NCI-H748 (cell line): ENCODE data around the gene ARID3A.
"Not testable (repeated sequence)": the region's sequence is repeated elsewhere in the genome, so short reads cannot be mapped to it uniquely, and the experiment has no call there.

Source experiments
- DNase-seq: peaks from one replicate; lab custom pipeline; 2025; ENCODE audit not compliant: unreplicated experiment; lab: John Stamatoyannopoulos, UW

The ARID3A gene

GRCh38 chr19:945401-946252 is 19.8 kb downstream of the ARID3A start:
- DNase-seq, result no peak

- no peak for DNase-seq
Measured at GRCh38 chr19:947090-947706, 21.4 kb downstream of the ARID3A start.

- DNase-seq, result no peak
Measured at GRCh38 chr19:947707-948539, 22.1 kb downstream of the ARID3A start.

DNA sequence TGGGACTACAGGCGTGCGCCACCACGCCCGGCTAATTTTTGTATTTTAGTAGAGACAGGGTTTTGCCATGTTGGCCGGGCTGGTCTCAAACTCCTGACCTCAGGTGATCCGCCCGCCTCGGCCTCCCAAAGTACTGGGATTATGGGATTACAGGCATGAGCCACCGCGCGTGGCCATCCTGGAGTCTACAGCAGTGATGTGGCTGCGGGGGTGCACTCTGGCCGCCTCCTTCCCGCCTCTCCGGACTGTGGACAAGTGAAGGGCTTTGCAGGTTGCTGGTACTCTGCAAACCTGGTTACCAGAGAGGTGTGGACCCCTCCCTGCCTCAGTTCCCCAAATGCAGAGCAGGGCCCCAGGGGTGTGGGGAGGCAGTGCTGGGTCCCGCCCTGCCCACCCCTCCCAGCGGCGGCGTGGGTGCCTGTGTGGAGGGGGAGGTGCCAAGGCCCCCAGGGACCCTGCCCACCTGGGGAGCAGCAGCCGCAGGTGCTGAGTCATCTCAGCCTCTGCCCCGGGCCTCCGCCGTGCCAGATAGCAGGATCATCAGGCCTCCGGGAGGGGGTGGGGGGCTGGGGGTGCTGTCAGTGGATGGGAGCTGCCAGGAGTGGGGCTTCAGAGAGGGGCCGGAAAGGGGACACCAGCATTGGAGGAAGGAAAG is 23.1 kb downstream of the ARID3A start:
- no peak for DNase-seq

- DNase-seq, result no peak
Measured at GRCh38 chr19:950352-951066, 24.7 kb downstream of the ARID3A start.

DNA sequence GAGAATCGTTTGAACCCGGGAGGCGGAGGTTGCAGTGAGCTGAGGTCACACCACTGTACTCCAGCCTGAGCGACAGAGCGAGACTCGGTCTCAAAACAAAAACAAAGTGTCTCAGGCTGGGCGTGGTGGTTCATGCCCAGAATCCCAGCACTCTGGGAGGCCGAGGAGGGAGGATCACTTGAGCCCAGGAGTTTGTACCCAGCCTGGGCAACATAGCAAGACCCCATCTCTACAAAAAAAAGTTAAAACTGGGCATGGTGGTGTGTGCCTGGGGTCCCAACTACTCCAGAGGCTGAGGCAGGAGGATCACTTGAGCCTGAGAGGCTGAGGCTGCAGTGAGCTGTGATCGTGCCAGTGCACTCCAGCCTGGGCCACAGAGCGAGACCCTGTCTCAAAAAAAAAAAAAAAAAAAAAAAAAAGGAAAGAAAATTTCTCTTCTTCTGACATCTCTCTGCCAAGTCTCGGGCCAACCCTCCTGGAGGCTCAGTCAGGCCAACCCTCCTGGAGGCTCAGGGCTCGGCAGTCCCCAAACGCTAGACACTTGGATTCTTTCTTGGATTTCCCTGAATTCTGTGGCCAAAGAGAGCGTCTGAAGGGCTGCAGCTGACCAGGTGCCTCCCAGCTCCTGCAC is 26.3 kb downstream of the ARID3A start:
- no peak for DNase-seq

DNA sequence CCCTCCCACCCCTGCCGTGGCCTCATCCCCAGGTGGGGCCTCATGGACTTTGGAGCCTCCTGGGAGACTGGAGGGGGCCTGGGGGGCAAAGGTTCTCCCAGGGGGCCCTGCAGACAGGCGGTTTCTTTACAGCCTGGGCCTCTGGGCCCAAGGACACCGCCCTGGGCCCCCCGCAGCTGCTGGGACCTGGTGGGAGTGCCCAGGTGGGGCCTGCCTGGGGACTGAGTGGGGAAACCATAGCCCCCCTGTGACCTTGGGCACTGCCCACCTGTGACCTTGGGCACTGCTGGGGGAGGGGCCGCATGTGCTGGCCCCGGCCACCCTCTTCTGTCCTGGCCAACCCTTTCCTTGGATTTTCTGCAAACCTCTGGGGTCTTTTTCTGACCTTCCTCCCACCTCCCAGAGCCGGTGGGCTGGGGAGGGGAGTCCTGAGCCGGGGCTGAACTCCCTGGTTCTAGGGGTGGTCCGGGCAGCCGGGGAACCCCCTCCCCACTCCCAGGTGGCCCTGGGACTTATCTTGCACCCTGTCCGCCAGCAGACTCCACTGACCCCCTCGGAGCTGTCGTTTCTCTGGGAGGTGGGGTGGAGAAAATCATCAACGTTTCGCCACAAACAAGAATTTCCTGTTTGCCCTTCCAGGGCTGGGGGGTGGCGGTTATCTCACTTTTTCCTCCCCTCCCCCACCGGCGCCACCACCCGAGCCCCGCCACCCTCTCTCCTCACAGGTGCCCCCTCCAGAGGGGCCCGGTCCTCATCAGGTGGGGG is 27.0 kb downstream of the ARID3A start:
- peak; percentile 8 for DNase-seq

DNA sequence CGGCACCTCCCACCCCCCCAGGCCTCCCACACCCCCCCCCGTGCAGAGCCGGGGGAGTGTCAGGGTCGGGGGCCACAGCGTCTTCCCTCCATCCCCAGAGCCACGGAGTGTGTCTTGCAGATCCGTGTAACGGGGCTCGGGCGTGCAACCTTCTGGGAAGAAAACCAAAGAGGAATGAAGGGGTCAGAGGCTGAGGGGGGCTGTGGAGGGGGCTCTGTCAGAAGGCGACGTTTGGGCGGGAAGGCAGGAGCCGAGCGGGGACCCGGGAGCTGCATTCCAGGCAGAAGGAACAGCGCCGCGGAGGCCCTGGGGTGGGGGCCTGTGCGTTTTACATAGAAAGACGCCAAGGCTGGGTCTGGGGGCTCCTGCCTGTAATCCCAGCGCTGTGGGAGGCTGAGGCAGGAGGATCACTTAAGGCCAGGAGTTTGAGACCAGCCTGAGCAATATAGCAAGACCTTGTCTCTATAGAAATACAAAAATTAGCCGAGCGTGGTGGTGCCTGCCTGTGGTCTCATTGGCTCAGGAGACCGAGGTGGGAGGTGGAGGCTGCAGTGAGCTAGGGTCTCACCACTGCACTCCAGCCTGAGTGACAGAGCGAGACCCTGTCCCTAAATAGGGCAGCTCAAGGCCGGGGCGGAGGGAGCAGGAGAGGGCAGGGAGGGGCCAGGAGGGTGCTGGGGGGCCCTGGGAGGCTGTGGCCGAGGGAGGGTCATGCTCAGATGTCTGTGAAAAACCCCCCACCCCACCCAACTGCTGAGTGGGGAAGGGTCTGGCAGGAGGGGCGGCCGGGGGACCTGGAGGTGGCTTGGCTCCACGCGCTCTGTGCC is 27.8 kb downstream of the ARID3A start:
- DNase-seq, result no peak

DNA sequence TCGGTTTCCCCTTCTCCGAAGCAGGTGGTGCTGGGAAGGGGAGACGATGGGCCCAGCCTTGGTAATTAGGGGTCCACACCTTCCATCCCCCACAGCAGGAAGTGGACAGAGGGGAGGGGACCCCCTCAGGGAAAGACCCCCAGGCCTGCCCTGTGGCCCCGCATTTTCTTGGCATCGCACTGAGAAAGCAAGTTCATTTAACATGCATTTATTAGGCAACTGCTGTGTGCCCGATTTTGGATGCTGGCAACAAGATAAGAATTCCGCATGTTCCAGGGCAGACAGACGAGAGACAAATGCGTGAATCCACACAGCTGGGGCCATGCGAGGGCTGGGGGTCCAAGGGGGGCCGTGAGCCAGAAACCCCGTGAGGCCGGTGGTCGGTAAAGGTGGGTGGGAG is 28.4 kb downstream of the ARID3A start:
- DNase-seq, result no peak

GRCh38 chr19:954672-955494 is 29.0 kb downstream of the ARID3A start:
- no peak for DNase-seq

GRCh38 chr19:955803-956765 is 30.2 kb downstream of the ARID3A start:
- no peak for DNase-seq

- no peak for DNase-seq
Measured at GRCh38 chr19:956766-957440, 31.1 kb downstream of the ARID3A start.

DNA sequence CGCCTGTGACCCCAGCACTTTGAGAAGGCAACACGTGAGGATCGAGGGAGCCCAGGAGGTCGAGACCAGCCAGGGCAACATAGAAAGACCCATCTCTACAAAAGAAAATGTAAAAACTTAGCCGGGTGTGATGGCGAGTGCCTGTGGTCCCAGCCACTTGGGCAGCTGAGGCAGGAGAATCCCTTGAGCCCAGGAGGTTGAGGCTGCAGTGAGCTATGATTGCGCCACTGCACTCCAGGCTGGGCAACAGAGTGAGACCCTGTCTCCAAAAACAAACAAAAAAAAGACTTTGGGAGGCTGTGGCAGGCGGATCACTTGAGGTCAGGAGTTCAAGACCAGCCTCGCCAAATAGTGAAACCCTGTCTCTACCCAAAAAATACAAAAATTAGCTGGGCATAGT is 31.7 kb downstream of the ARID3A start:
- not testable (repeated sequence) for DNase-seq

DNA sequence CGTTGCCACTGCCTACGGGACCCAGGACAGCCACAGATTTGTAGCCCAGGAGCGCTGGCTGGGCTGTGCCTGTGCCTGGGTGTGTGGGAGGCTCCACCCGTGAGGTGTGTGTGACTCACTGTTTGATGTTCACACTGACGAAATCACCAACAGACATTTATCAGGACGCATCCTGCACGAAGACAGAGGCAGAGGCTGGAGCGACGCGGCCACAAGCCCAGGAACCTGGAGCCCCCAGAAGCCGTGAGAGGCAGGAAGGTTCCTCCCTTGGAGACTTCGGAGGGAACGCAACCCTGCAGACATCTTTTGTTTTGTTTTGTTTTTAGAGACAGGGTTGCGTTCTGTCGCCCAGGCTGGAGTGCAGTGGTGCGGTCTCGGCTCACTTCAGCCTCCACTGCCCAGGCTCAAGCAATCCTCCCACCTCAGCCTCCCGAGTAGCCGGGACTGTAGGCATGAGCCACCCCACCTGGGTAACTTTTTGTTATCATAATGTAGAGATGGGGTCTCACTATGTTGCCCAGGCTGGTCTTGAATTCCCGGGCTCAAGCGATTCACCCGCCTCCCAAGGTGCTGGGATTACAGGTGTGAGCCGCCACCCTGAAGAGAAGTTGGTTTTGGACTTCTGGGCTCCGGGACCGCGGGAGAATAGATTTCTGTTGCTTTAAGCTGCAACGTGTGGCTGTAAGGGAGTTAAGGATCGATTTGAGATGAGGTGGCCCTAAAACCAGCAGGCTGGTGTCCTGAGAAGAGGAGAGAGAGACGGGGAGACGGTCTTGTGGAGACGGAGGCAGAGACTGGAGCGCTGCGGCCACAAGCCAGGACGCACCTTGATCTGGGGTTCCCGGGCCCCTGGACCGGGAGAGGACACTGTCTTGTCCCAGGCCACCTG is 33.4 kb downstream of the ARID3A start:
- no peak for DNase-seq

- DNase-seq, result no peak
Measured at GRCh38 chr19:960020-960419, 34.2 kb downstream of the ARID3A start.
